Activated naive CD8-positive, alpha-beta T cell treated with anti-CD3 and anti-CD28 coated beads for 36 hours (primary cell): ENCODE results near the gene PACSIN2. TPM values are rescaled to one million over a fixed set of nuclear protein-coding genes. Genes with fewer than 3 reads are reported as not detected.
A peak's percentile ranks its signal among the peaks of the same experiment; 100 is the strongest.

ENCODE experiments used
- DNase-seq: peaks from one replicate; pipeline ENCODE4 v3.0.0; 2021
- H3K27ac Mint-ChIP-seq: one replicate; pipeline ENCODE4 v1.8.0; 2022; ENCODE audit warnings: mild to moderate bottlenecking, moderate library complexity, mixed read lengths
- H3K27me3 Mint-ChIP-seq: one replicate; pipeline ENCODE4 v1.8.0; 2022; ENCODE audit warnings: mild to moderate bottlenecking, mixed read lengths
- H3K36me3 Mint-ChIP-seq: one replicate; pipeline ENCODE4 v1.8.0; 2021; ENCODE audit warnings: mild to moderate bottlenecking, mixed read lengths
- H3K4me1 Mint-ChIP-seq: one replicate; pipeline ENCODE4 v1.8.0; 2021; ENCODE audit warnings: mixed read lengths
- H3K4me3 Mint-ChIP-seq: one replicate; pipeline ENCODE4 v1.8.0; 2022; ENCODE audit warnings: mild to moderate bottlenecking, moderate library complexity, mixed read lengths
- H3K9me3 Mint-ChIP-seq: one replicate; pipeline ENCODE4 v1.8.0; 2022; ENCODE audit warnings: mixed read lengths
- total RNA-seq, 2 experiments: library from RNA; stranded (reverse); gene quantifications; one replicate each; pipeline ENCODE4 v1.2.3, GENCODE V29; 2021

The PACSIN2 gene
- total RNA-seq, 2 experiments from 2014 or later = 30.2 to 34.6 TPM

DNA sequence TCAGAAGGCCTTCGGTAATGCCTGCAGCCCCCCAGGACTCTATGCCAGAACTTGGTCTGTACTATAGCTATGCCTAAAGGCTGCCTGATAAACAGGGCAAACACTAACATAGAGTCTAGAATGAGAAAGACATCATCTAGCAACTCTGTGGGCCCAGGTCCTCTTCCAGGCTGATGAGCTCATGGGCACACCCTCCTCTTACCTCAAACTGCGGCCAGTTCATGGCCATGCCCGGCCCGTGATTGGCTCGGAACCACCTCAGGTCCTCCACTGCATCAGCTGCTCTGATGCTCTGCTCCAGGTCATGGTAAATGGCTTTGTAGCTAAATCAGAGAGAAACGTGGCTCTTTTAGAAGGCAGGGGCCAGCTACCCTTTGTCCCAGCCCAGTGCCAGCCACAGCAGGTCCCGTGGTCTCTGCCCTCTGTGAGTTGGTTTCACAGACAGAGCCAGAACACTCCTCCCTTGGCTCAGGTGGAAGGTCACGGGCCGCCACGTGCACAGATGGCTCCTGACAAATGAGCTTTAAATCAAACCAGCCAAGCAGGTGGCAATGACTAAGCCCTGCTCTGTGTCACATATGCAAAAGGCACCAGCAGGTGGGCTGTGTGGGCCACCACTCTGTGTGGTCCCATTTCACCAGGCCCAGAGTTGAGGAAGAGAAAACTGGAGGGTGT is 132.8 kb downstream of the PACSIN2 start:
- peak overlapping the region; percentile 12 for H3K27ac Mint-ChIP-seq
- H3K4me1 Mint-ChIP-seq = no peaks in the 10 kb centered on the region
- DNase-seq = no peak
- H3K27me3 Mint-ChIP-seq = no peaks in the 10 kb centered on the region
- no peaks in the 10 kb centered on the region for H3K9me3 Mint-ChIP-seq
- H3K4me3 Mint-ChIP-seq = no peak overlapping the region
- H3K36me3 Mint-ChIP-seq = no peaks in the 10 kb centered on the region

- Mint-ChIP-seq H3K27me3 (no peaks in the 10 kb centered on the region), H3K36me3 (peaks cover 4% of the 10 kb centered on the region), H3K4me3 (no peak overlapping the region), H3K4me1 (no peaks in the 10 kb centered on the region), H3K27ac (no peak overlapping the region), H3K9me3 (no peaks in the 10 kb centered on the region)
- DNase-seq = no peak
Measured at GRCh38 chr22:42881298-42881697, 133.7 kb downstream of the PACSIN2 start.

DNA sequence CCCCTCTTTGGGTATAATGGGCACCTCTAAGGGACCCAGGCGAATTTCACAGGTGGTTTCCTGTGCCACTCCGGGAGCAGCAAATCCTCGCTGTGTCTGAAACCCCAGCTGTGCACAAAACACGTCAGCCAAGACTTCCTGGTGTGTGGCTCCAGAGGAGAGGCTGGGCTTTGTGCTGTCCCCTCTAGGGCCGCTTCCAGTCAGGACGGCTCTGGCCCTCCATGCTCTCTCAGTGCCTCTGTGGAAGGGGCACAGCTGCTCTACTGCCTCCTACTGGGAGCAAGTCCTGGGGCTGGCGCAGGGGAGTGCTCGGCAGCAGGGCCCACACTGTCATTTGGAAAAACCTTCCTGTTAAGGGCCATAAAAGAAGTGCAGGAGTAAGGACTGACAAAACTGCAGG is 134.1 kb downstream of the PACSIN2 start:
- Mint-ChIP-seq H3K36me3 (peaks cover 4% of the 10 kb centered on the region), H3K27me3 (no peaks in the 10 kb centered on the region), H3K4me3 (no peak overlapping the region), H3K9me3 (no peaks in the 10 kb centered on the region), H3K27ac (no peak overlapping the region), H3K4me1 (peaks cover 1% of the 10 kb centered on the region)
- no peak for DNase-seq

- no peak overlapping the region for H3K4me3 Mint-ChIP-seq
- peaks cover 2% of the 10 kb centered on the region for H3K4me1 Mint-ChIP-seq
- no peak overlapping the region for H3K27ac Mint-ChIP-seq
- DNase-seq = no peak
- no peaks in the 10 kb centered on the region for H3K9me3 Mint-ChIP-seq
- no peaks in the 10 kb centered on the region for H3K27me3 Mint-ChIP-seq
- peaks cover 5% of the 10 kb centered on the region for H3K36me3 Mint-ChIP-seq
Measured at GRCh38 chr22:42879371-42880021, 135.5 kb downstream of the PACSIN2 start.

GRCh38 chr22:42878561-42879305 is 136.2 kb downstream of the PACSIN2 start:
- DNase-seq = no peak
- H3K36me3 Mint-ChIP-seq = peaks cover 5% of the 10 kb centered on the region
- H3K4me3 Mint-ChIP-seq = no peak overlapping the region
- H3K9me3 Mint-ChIP-seq = no peaks in the 10 kb centered on the region
- no peak overlapping the region for H3K27ac Mint-ChIP-seq
- no peaks in the 10 kb centered on the region for H3K27me3 Mint-ChIP-seq
- peaks cover 2% of the 10 kb centered on the region for H3K4me1 Mint-ChIP-seq

DNA sequence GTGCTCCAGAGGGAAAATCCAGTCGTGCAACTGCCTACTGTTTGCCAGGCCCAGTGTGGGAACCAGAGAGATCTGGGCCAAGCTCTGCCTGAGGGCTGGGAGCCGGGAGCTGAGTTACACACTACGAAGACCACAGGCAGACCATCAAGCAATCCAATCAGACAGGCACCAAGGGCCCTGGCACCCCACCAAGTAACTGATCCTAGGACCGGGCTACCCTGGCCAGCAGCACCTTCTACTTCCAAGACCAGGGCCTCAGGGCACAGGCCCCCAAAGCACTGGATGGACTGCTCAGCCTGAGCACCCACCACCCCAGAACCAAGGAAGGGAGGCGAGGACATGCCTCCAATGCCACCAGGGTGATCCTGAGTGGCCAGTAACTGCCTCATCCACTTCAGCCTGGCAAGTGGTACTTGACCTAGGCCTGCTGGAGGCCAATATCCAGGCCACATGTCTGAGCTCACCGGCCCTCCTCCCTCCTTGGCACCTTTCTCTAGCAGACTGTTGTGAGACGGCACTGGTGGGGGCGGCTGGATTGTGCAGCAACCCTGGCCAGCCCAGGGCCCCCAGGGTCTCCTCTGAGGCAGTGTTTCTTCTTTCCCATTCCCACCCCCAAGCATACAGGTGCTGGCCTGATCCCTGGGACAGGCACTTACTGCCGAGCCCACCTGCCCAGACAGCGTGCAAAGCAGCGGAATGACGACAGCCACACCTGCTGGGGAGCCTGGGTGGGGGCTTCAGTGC is 137.2 kb downstream of the PACSIN2 start:
- H3K4me1 Mint-ChIP-seq = peaks cover 2% of the 10 kb centered on the region
- peaks cover 7% of the 10 kb centered on the region for H3K36me3 Mint-ChIP-seq
- no peak for DNase-seq
- no peaks in the 10 kb centered on the region for H3K27me3 Mint-ChIP-seq
- H3K27ac Mint-ChIP-seq = no peak overlapping the region
- no peaks in the 10 kb centered on the region for H3K9me3 Mint-ChIP-seq
- H3K4me3 Mint-ChIP-seq = no peak overlapping the region

DNA sequence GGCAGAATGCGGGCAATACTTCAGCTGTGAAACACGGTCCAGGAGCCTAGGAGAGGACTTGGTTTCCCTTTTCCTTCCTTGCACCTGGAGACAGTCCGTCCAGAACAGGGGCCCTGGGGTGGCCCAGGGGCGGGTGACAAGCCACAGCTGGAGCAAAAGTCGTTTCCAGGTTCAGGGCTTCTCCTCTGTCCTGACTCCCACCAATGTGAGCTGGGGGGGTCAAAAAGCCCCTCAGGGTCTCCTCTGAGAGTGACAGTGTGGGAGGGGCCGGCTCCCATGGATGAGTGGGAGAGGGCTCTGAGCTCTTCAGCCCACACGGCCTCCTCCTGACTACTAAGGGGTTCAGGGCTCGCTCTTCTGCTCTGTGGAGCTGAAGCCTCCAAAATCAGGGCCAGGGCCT is 137.8 kb downstream of the PACSIN2 start:
- H3K9me3 Mint-ChIP-seq = no peaks in the 10 kb centered on the region
- no peak overlapping the region for H3K27ac Mint-ChIP-seq
- H3K27me3 Mint-ChIP-seq = no peaks in the 10 kb centered on the region
- peaks cover 7% of the 10 kb centered on the region for H3K36me3 Mint-ChIP-seq
- no peak for DNase-seq
- H3K4me1 Mint-ChIP-seq = peaks cover 2% of the 10 kb centered on the region
- H3K4me3 Mint-ChIP-seq = no peak overlapping the region

- no peaks in the 10 kb centered on the region for H3K9me3 Mint-ChIP-seq
- H3K27ac Mint-ChIP-seq = no peak overlapping the region
- H3K36me3 Mint-ChIP-seq = peaks cover 7% of the 10 kb centered on the region
- H3K4me3 Mint-ChIP-seq = no peak overlapping the region
- peaks cover 2% of the 10 kb centered on the region for H3K4me1 Mint-ChIP-seq
- H3K27me3 Mint-ChIP-seq = no peaks in the 10 kb centered on the region
- DNase-seq = no peak
Measured at GRCh38 chr22:42876041-42876440, 138.9 kb downstream of the PACSIN2 start.

GRCh38 chr22:42874010-42874409 is 140.9 kb downstream of the PACSIN2 start:
- Mint-ChIP-seq H3K36me3 (peaks cover 7% of the 10 kb centered on the region), H3K9me3 (no peaks in the 10 kb centered on the region), H3K4me1 (peaks cover 2% of the 10 kb centered on the region), H3K27ac (no peak overlapping the region), H3K27me3 (no peaks in the 10 kb centered on the region), H3K4me3 (no peak overlapping the region)
- DNase-seq = no peak

DNA sequence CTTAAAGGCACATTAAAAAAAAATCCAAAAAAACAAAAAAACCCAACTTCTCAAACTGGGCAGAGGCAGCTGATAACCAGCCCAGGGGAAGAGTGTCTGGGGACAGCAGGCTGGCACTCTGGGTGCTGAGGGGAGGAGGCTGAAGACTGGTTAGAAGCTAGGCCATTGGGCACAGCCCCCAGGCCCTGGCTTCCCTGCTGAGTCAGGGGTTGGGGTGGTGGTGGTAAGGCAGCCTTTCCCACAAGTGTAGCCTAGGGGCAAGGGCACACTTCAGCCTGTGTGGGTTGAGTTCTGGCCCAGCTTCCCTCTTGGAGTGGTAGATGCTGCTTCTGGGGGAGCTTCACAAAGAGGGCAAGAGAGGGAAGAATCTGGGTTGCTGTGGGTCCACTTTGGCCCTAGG is 141.6 kb downstream of the PACSIN2 start:
- DNase-seq = no peak
- Mint-ChIP-seq H3K27me3 (no peaks in the 10 kb centered on the region), H3K9me3 (no peaks in the 10 kb centered on the region), H3K27ac (no peak overlapping the region), H3K4me3 (no peak overlapping the region), H3K4me1 (peaks cover 2% of the 10 kb centered on the region), H3K36me3 (peaks cover 7% of the 10 kb centered on the region)

DNA sequence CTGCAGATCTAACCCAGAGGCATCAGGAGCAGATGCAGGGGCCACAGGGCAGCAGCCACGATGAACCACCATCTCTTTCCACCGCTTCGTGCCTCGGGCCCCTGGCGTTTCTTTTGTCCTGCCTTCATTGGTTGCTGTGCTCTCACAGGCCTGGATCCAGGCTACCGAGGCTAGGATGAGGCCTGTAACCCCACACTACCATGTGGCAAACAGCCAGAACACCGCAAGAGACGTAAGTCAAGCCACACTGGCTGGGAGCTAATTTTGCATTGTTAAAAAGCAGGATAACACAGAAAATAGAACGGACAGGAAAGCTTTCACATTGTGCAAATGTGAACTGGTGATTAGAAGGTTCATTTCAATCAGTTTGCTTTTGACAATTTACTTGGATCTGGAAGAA is 142.1 kb downstream of the PACSIN2 start:
- H3K27ac Mint-ChIP-seq = no peak overlapping the region
- H3K9me3 Mint-ChIP-seq = no peaks in the 10 kb centered on the region
- no peak for DNase-seq
- H3K27me3 Mint-ChIP-seq = no peaks in the 10 kb centered on the region
- no peak overlapping the region for H3K4me3 Mint-ChIP-seq
- peaks cover 3% of the 10 kb centered on the region for H3K4me1 Mint-ChIP-seq
- peaks cover 7% of the 10 kb centered on the region for H3K36me3 Mint-ChIP-seq

GRCh38 chr22:42871146-42872050 is 143.6 kb downstream of the PACSIN2 start:
- no peaks in the 10 kb centered on the region for H3K27me3 Mint-ChIP-seq
- no peak overlapping the region for H3K4me3 Mint-ChIP-seq
- H3K36me3 Mint-ChIP-seq = peaks cover 3% of the 10 kb centered on the region
- no peaks in the 10 kb centered on the region for H3K9me3 Mint-ChIP-seq
- no peak overlapping the region for H3K27ac Mint-ChIP-seq
- H3K4me1 Mint-ChIP-seq = peaks cover 7% of the 10 kb centered on the region
- no peak for DNase-seq

DNA sequence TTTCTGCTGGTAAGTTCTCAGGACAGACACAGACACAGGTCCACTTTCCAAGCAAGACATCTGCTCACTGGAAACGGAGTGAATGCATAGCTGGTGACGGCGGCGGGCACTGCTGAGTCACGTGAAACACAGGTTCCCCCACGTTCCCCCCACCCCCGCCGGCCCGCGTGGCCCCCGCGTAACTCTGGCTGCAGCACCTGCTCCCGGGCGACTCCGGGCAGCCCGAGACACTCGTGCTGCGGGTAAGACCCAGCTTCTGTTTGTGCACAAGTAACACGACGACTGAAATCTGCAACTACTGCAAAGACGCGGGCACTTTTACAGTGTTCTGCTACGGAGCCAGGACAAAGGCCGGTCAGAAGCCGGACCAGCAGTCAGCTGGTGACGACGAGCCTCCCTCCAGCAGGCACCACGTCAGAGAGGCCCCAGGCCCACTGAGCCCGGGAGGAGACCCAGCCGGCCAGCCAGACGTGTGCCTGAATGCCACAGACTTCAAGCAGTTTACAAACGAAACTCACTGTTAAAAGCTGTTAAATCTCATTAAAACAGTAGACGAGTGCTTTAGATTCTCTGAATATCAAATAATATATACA is 145.0 kb downstream of the PACSIN2 start:
- Mint-ChIP-seq H3K4me1 (peaks cover 5% of the 10 kb centered on the region), H3K27me3 (no peaks in the 10 kb centered on the region), H3K36me3 (peaks cover 9% of the 10 kb centered on the region), H3K4me3 (no peak overlapping the region), H3K27ac (no peak overlapping the region), H3K9me3 (peaks cover 3% of the 10 kb centered on the region)
- no peak for DNase-seq

- no peak overlapping the region for H3K4me3 Mint-ChIP-seq
- no peak overlapping the region for H3K27ac Mint-ChIP-seq
- H3K9me3 Mint-ChIP-seq = peaks cover 6% of the 10 kb centered on the region
- DNase-seq = no peak
- peaks cover 9% of the 10 kb centered on the region for H3K4me1 Mint-ChIP-seq
- peaks cover 14% of the 10 kb centered on the region for H3K36me3 Mint-ChIP-seq
- no peaks in the 10 kb centered on the region for H3K27me3 Mint-ChIP-seq
Measured at GRCh38 chr22:42869463-42869862, 145.5 kb downstream of the PACSIN2 start.
